HepG2 (cell line): Measurements from ENCODE around the gene LYPD6B. TPM values are rescaled to one million over a fixed set of nuclear protein-coding genes. Genes with fewer than 3 reads are reported as not detected.
A peak's percentile ranks its signal among the peaks of the same experiment; 100 is the strongest.

Experiments used
- ATAC-seq: fragments of 200-7000 bp; cut with Tn5 transposase; 3 replicates; pipeline ENCODE4 v1.9.1; 2020; ENCODE audit warnings: mild to moderate bottlenecking, moderate library complexity
- BruUV-seq: library from RNA; stranded (reverse); fragments of 400-500 nt; replicated peaks from 2 replicates; lab custom pipeline; 2021; lab: Mats Ljungman, UMichigan
- CTCF ChIA-PET: fragments of 300-600 bp; formaldehyde crosslinking; extraction: SDS; loops from one replicate; lab custom pipeline; 2021; ENCODE audit warnings: low total read pairs, inconsistent platforms, low intra/inter-chr PET ratio; lab: Yijun Ruan, JAX
- POLR2A ChIA-PET: fragments of 350-600 bp; sonication (Branson Sonifier 250); formaldehyde crosslinking; loops from one replicate; lab custom pipeline; 2020; ENCODE audit warnings: antibody characterized with exemption, inconsistent platforms; lab: Yijun Ruan, JAX
- DNase-seq: peaks from one replicate; pipeline ENCODE4 v3.0.0-alpha.2; 2015; ENCODE audit warnings: low spot score
- FAIRE-seq: peaks from 3 replicates; lab custom pipeline; 2011; peaks lifted over from hg19 to GRCh38; lab: Jason Lieb, UNC
- H2AFZ ChIP-seq: one replicate; pipeline ENCODE4 v1.6.1; 2011; ENCODE audit warnings: low read length, inconsistent platforms
- H3K27ac ChIP-seq: fragments of 300-600 bp; 3 replicates; pipeline ENCODE4 v1.8.0; 2011; ENCODE audit warnings: mixed run types, mild to moderate bottlenecking, mixed read lengths, low read length, inconsistent platforms; ENCODE audit not compliant: insufficient read depth; ENCODE audit errors: extremely low read length
- H3K27me3 ChIP-seq, 2 experiments: fragments of 200-600 bp in 1 of 2; 2 replicates in 1 of 2; 3 replicates in 1 of 2; pipeline versions ENCODE4 v1.6.0 to v1.8.0; 2011; ENCODE audit warnings: low read length in 2 of 2, mild to moderate bottlenecking in 2 of 2, moderate library complexity in 2 of 2, inconsistent platforms in 1 of 2; ENCODE audit not compliant: insufficient read depth in 2 of 2, control insufficient read depth in 1 of 2
- H3K36me3 ChIP-seq, 2 experiments: fragments of 200-600 bp in 1 of 2; replicated peaks in 1 of 2; 2 replicates in 1 of 2; 3 replicates in 1 of 2; pipeline versions ENCODE4 v1.5.1 to v1.8.0; 2011; ENCODE audit warnings: low read length in 2 of 2, inconsistent platforms in 1 of 2; ENCODE audit not compliant: insufficient read depth in 2 of 2, control insufficient read depth in 1 of 2
- H3K4me1 ChIP-seq: 2 replicates; pipeline ENCODE4 v1.5.1; 2012; ENCODE audit warnings: low read length, inconsistent platforms; ENCODE audit not compliant: insufficient read depth
- H3K4me2 ChIP-seq: 2 replicates; pipeline ENCODE4 v1.6.0; 2011; ENCODE audit warnings: low read depth, low read length, inconsistent platforms
- H3K4me3 ChIP-seq, 3 experiments: fragments of 200-600 bp in 1 of 3; sonication (generic), shearing (Covaris generic) in 1 of 3; replicated peaks in 1 of 3; 2 replicates each; pipeline ENCODE4 v1.5.1; 2011 to 2016; ENCODE audit warnings: low read length in 3 of 3, inconsistent platforms in 2 of 3, low read depth in 2 of 3, mild to moderate bottlenecking in 2 of 3, control low read depth in 1 of 3, mixed read lengths in 1 of 3; ENCODE audit not compliant: insufficient read depth in 1 of 3
- H3K79me2 ChIP-seq: one replicate; pipeline ENCODE4 v1.6.1; 2011; ENCODE audit warnings: low read length, inconsistent platforms; ENCODE audit not compliant: insufficient read depth
- H3K9ac ChIP-seq: 2 replicates; pipeline ENCODE4 v1.6.0; 2011; ENCODE audit warnings: mild to moderate bottlenecking, low read depth, low read length, inconsistent platforms; ENCODE audit not compliant: insufficient read depth
- H3K9me3 ChIP-seq: 2 replicates; pipeline ENCODE4 v1.5.1; 2012; ENCODE audit warnings: mild to moderate bottlenecking, low read length
- H4K20me1 ChIP-seq: 2 replicates; pipeline ENCODE4 v1.6.0; 2011; ENCODE audit warnings: inconsistent platforms, mild to moderate bottlenecking, low read length, moderate library complexity; ENCODE audit not compliant: insufficient read depth
- ATF7 ChIP-seq, 2 experiments: fragments of 450-650 bp in 1 of 2; sonication (generic) in 1 of 2; formaldehyde crosslinking in 1 of 2; IDR thresholded peaks; 2 replicates each; pipeline versions ENCODE4 v1.4.0 to v1.6.1; 2016 to 2020; ENCODE audit warnings: antibody characterized with exemption in 1 of 2, mild to moderate bottlenecking in 1 of 2, missing genetic modification reagents in 1 of 2
- ZBTB39 ChIP-seq: sonication (generic); formaldehyde crosslinking; IDR thresholded peaks from 2 replicates; pipeline ENCODE4 v1.5.0; 2020; ENCODE audit warnings: missing genetic modification reagents
- ZNF33B ChIP-seq: sonication (generic); formaldehyde crosslinking; IDR thresholded peaks from 2 replicates; pipeline ENCODE4 v1.5.1; 2020; ENCODE audit warnings: mild to moderate bottlenecking, missing genetic modification reagents
- ZSCAN5A ChIP-seq: sonication (generic); formaldehyde crosslinking; IDR thresholded peaks from 2 replicates; pipeline ENCODE4 v1.8.0; 2022; ENCODE audit warnings: mild to moderate bottlenecking, missing genetic modification reagents, borderline replicate concordance
- in situ Hi-C: cut with HindIII; loops from 2 replicates; pipeline ENCODE4 v1.10.0; 2017; ENCODE audit warnings: low pct_unique_long_range_greater_than_20kb; ENCODE audit not compliant: extremely low pct_ligation_motif_present
- intact Hi-C: fragments of 100-400 bp; cut with micrococcal nuclease; formaldehyde crosslinking; loops from one replicate; pipeline ENCODE4 v1.10.0; 2022; ENCODE audit not compliant: unreplicated experiment
- polyA plus RNA-seq, 8 experiments: library from polyadenylated mRNA; depleted of rRNA in 3 of 8; stranded (reverse) in 7 of 8; unstranded in 1 of 8; fragments of >200 nt; fragmentation: Illumina TruSeq in 4 of 8; extraction: Trizol in 4 of 8; gene quantifications; 2 replicates each; pipeline versions ENCODE4 v1.2.1 to v1.2.3, GENCODE V29; 2011 to 2016; ENCODE audit warnings: low read depth in 4 of 8, missing spikeins in 1 of 8, mixed read lengths in 1 of 8; ENCODE audit not compliant: insufficient read depth in 1 of 8
- total RNA-seq, 5 experiments: library from RNA; depleted of rRNA; stranded (reverse); fragments of >200 nt; fragmentation: Illumina TruSeq; extraction: Trizol; gene quantifications; 2 replicates each; pipeline ENCODE4 v1.2.3, GENCODE V29; 2016; ENCODE audit warnings: low read depth in 1 of 5

Gene LYPD6B
- total and polyA plus RNA-seq, 2 of the 13 experiments (the other 11 are each of a cell fraction or from before 2014, with no cell fraction given) = not detected

- TF ChIP-seq ZBTB39 (CRISPR knock-in tag) (no peak), ZNF33B (CRISPR knock-in tag) (no peak)
- TF ChIP-seq, all 625 proteins: peak for 0
Observed at GRCh38 chr2:149213764-149214493, 175.4 kb downstream of the LYPD6B start (continued).

- FAIRE-seq (no peak), DNase-seq (no peak), ATAC-seq (no peak)
- Histone ChIP-seq H3K27me3 (peaks cover 0 to 4% of the 10 kb centered on the region in 2 experiments; a peak in 1 of 5 replicates), H3K36me3 (no peaks in the 10 kb centered on the region), H3K4me2 (no peak overlapping the region), H3K9ac (no peak overlapping the region), H3K9me3 (no peaks in the 10 kb centered on the region), H4K20me1 (no peaks in the 10 kb centered on the region), H2AFZ (no peak overlapping the region), H3K79me2 (no peaks in the 10 kb centered on the region), H3K4me1 (no peaks in the 10 kb centered on the region)
- in situ Hi-C loops (no loop called here), intact Hi-C loops (no loop called here)
- ChIA-PET CTCF (no interaction called here), POLR2A (no interaction called here)
- no peak for TF ChIP-seq ZSCAN5A (CRISPR knock-in tag)
- peak; percentile 45; the same call in 1 of the 2 replicates for TF ChIP-seq ATF7 (IDR thresholded peaks at IDR 0.05)
- TF ChIP-seq ATF7 (CRISPR knock-in tag; IDR thresholded peaks at IDR 0.05) = no peak
- TF ChIP-seq, all 625 proteins: peak for 1
- no peak overlapping the region for H3K27ac ChIP-seq
- no peak overlapping the region for H3K4me3 ChIP-seq
- no TSS peak for BruUV-seq
Observed at GRCh38 chr2:149218497-149218896, 180.0 kb downstream of the LYPD6B start.
